ENCODE results near the gene IGDCC3.

IGDCC3 gene

DNA sequence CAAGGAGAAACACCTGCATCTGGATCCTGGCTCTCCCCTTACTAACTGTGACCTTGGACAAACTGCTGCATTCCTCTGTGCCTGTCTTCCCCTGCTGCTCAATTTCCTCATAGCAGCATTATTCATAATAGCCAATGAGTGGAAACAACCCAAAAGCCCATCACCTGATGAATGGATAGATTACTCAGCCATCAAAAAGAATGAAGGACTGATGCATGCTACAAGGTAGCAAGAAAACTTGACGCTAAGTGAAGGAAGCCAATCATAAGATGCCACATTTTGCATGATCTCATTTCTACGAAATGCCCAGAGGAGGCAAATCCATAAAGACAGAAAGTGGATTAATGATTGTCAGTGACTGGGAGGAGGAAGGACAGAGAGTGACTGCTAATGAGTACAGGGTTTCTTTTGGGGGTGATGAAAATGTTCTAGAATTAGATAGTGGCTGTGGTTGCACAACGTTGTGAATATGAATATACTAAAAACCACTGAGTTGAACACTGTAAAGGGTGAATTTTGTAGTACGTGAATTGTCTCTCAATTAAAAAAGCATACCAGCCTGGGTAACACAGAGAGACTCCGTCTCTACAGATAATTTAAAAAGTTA, 33.8 kb upstream of the IGDCC3 start:
- no peaks in the 10 kb centered on the region for H4K20me1 ChIP-seq (ENCODE audit: insufficient read depth, low read length)
- TF ChIP-seq EZH2 (IDR thresholded peaks at IDR 0.05; ENCODE audit: borderline replicate concordance, low read depth, low read length, severe bottlenecking), result no peak
- TF ChIP-seq, protein P1, sequence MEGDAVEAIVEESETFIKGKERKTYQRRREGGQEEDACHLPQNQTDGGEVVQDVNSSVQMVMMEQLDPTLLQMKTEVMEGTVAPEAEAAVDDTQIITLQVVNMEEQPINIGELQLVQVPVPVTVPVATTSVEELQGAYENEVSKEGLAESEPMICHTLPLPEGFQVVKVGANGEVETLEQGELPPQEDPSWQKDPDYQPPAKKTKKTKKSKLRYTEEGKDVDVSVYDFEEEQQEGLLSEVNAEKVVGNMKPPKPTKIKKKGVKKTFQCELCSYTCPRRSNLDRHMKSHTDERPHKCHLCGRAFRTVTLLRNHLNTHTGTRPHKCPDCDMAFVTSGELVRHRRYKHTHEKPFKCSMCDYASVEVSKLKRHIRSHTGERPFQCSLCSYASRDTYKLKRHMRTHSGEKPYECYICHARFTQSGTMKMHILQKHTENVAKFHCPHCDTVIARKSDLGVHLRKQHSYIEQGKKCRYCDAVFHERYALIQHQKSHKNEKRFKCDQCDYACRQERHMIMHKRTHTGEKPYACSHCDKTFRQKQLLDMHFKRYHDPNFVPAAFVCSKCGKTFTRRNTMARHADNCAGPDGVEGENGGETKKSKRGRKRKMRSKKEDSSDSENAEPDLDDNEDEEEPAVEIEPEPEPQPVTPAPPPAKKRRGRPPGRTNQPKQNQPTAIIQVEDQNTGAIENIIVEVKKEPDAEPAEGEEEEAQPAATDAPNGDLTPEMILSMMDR (IDR thresholded peaks at IDR 0.05; ENCODE audit: borderline replicate concordance, extremely low read depth, low read length, poor library complexity, severe bottlenecking), result no peak
- no peaks in the 10 kb centered on the region for H3K36me3 ChIP-seq (ENCODE audit: insufficient read depth, low read length)
- H3K4me2 ChIP-seq (ENCODE audit: insufficient read depth, low read length), result no peak overlapping the region
- no peaks in the 10 kb centered on the region for H3K4me1 ChIP-seq (ENCODE audit: insufficient read depth, low read length)
- ATAC-seq (ENCODE audit: insufficient read depth, low read depth) (no peak), DNase-seq (no peak)
- H3K27ac ChIP-seq (ENCODE audit: low read length), result no peak overlapping the region
- no peaks in the 10 kb centered on the region for H3K79me2 ChIP-seq (ENCODE audit: insufficient read depth, low read length)
- no peak overlapping the region for H3K4me3 ChIP-seq (ENCODE audit: low read depth in 1 of 2, low read length in 2 of 2)
- no peak overlapping the region for H2AFZ ChIP-seq (ENCODE audit: low read depth, low read length)
- peaks cover 6% of the 10 kb centered on the region for H3K27me3 ChIP-seq (ENCODE audit: insufficient read depth, low read length, poor library complexity)
- no peaks in the 10 kb centered on the region for H3K9me3 ChIP-seq (ENCODE audit: insufficient read depth, low read length, severe bottlenecking)
- no peak overlapping the region for H3K9ac ChIP-seq (ENCODE audit: low read depth, low read length)

DNA sequence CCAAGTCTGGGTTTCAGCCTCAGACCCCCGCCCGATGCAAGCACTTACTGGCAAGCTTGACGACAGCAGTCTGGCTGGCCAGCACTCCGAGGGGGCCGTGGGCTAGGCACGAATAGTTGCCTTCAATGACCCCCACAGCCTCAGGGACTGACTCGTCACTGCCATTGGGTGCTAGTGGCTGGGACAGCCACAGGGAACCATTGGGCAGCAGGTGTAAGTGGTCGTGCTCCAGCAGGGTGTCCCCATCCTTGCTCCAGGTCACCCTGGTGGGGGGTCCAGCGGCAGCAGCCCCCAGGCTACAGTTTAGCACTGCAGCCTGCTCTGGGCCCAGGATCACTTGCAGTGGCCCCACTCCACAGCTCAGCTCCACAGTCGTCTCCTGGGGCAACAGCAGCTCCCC, 33.2 kb upstream of the IGDCC3 start:
- Histone ChIP-seq H3K4me3 (ENCODE audit: low read depth in 1 of 2, low read length in 2 of 2) (no peak overlapping the region), H3K36me3 (ENCODE audit: insufficient read depth, low read length) (no peaks in the 10 kb centered on the region), H3K79me2 (ENCODE audit: insufficient read depth, low read length) (no peaks in the 10 kb centered on the region), H3K27ac (ENCODE audit: low read length) (no peak overlapping the region), H3K4me2 (ENCODE audit: insufficient read depth, low read length) (no peak overlapping the region), H3K9ac (ENCODE audit: low read depth, low read length) (no peak overlapping the region), H4K20me1 (ENCODE audit: insufficient read depth, low read length) (no peaks in the 10 kb centered on the region), H2AFZ (ENCODE audit: low read depth, low read length) (no peak overlapping the region), H3K9me3 (ENCODE audit: insufficient read depth, low read length, severe bottlenecking) (no peaks in the 10 kb centered on the region), H3K4me1 (ENCODE audit: insufficient read depth, low read length) (no peaks in the 10 kb centered on the region), H3K27me3 (ENCODE audit: insufficient read depth, low read length, poor library complexity) (peaks cover 6% of the 10 kb centered on the region)
- ATAC-seq (ENCODE audit: insufficient read depth, low read depth), result no peak
- DNase-seq, result no peak
- no peak for TF ChIP-seq EZH2 (IDR thresholded peaks at IDR 0.05; ENCODE audit: borderline replicate concordance, low read depth, low read length, severe bottlenecking)
- TF ChIP-seq, protein P1 (IDR thresholded peaks at IDR 0.05; ENCODE audit: borderline replicate concordance, extremely low read depth, low read length, poor library complexity, severe bottlenecking), result no peak

DNA sequence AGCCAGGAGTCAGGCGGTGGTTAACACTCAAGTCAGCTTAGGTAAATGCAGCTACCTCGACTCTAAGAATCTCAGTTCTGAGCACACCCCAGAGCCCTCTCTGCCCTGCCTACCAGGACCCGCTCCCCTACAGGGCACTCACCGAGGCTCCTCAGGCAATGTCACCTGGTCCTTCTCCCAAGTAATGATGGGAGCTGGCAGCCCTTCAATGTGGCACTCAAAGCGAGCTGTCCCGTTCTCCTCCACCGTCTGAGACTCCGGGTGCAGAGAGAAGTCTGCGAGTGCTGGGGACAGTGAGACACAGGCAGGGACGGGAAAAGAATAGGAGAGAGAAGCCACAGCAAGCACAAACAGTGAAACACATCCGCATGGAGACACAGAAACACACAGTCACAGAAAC, 32.2 kb upstream of the IGDCC3 start:
- H3K9ac ChIP-seq (ENCODE audit: low read depth, low read length), result no peak overlapping the region
- no peaks in the 10 kb centered on the region for H4K20me1 ChIP-seq (ENCODE audit: insufficient read depth, low read length)
- no peak overlapping the region for H3K4me2 ChIP-seq (ENCODE audit: insufficient read depth, low read length)
- DNase-seq (no peak), ATAC-seq (ENCODE audit: insufficient read depth, low read depth) (no peak)
- H3K27me3 ChIP-seq (ENCODE audit: insufficient read depth, low read length, poor library complexity), result peaks cover 6% of the 10 kb centered on the region
- H3K9me3 ChIP-seq (ENCODE audit: insufficient read depth, low read length, severe bottlenecking), result no peaks in the 10 kb centered on the region
- no peaks in the 10 kb centered on the region for H3K79me2 ChIP-seq (ENCODE audit: insufficient read depth, low read length)
- H3K4me1 ChIP-seq (ENCODE audit: insufficient read depth, low read length), result no peaks in the 10 kb centered on the region
- no peak overlapping the region for H3K4me3 ChIP-seq (ENCODE audit: low read depth in 1 of 2, low read length in 2 of 2)
- H3K36me3 ChIP-seq (ENCODE audit: insufficient read depth, low read length), result no peaks in the 10 kb centered on the region
- no peak for TF ChIP-seq EZH2 (IDR thresholded peaks at IDR 0.05; ENCODE audit: borderline replicate concordance, low read depth, low read length, severe bottlenecking)
- TF ChIP-seq, protein P1 (IDR thresholded peaks at IDR 0.05; ENCODE audit: borderline replicate concordance, extremely low read depth, low read length, poor library complexity, severe bottlenecking), result no peak
- no peak overlapping the region for H3K27ac ChIP-seq (ENCODE audit: low read length)
- H2AFZ ChIP-seq (ENCODE audit: low read depth, low read length), result no peak overlapping the region
